Colon (tissue), 2 donors: ENCODE results near the gene SLC12A5.
"Not testable (repeated sequence)": the region's sequence is repeated elsewhere in the genome, so short reads cannot be mapped to it uniquely, and the experiment has no call there.

ENCODE experiments used
- FAIRE-seq: peaks from 2 replicates; lab custom pipeline; 2012; peaks lifted over from hg19 to GRCh38; lab: Jason Lieb, UNC
- donor health status: control.
- donor health status: control.

Gene SLC12A5

DNA sequence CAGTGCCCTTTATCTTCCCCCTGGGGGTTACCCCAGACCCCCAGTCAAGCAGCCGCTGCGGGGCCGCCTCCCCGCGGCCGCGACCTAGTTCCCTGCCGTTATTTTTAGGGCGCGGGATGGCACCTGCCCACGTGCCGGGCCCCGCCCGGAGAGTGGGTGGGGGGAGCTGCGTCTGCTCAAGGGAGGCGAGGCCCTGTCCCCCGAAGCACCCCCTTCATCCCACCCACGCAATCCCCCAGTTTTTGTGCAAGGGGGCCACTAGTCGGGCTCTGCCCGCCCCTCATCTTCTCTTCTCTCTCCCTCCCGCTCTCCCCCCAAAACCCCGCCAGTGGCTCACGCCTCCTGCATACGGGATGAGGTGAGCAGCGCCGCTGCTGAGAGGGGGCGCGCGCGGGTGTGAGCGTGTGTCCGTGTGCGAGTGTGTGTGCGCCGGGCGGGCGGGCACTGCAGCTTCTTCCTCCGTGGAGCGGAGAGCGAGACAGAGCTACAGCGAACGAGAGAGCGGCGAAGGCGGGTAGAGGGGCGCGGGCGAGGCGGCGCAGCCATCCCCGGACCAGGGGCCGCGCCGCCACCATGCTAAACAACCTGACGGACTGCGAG is at the start of gene SLC12A5:
SLC12A5 (plus strand) TSS at position 444 of the 600 bp plus-strand sequence; CDS start at position 574, 130 bp downstream.
- FAIRE-seq = no peak

DNA sequence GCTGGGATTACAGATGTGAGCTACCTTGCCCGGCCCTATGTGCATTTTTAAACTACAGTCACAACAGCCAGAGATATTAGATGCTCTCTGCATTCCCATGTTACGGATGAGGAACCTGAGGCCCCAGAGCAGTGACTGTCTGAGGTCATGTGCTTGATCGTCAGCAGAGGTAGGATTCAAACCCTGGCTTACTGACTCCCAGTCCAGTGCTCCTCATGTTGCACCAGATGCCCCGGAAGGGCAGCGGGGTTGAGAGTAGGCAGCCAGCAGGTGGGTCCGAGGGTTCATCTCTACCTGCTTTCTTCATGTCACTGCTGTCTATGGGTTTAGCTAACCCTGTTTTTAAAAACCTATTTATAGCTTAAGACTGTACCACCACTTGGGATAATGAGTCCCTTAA is 47.8 kb upstream of the SLC12A5 start:
- FAIRE-seq = no peak

DNA sequence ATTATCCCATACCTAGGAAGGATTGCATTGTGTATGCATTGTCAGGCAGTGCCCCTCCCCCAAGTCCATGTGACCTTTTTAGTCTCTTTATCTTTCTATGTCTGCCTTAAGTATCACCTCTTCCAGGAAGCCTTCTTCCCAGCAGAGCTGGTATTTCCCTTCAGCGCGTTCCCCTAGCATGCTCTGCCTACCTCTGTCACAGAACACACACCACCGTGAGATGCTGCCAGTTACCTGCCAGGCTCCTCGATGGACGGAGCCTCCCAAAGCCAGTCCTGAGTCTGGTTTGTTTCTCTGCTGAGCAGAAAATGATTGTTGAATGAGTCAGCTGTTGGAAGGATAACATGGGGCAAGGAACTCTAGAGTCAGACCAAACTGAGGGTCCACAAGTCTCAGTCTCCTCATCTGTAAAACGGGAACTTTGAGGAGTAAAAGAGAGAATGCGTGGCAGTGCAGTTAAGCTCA is 45.7 kb upstream of the SLC12A5 start:
- FAIRE-seq = no peak

DNA sequence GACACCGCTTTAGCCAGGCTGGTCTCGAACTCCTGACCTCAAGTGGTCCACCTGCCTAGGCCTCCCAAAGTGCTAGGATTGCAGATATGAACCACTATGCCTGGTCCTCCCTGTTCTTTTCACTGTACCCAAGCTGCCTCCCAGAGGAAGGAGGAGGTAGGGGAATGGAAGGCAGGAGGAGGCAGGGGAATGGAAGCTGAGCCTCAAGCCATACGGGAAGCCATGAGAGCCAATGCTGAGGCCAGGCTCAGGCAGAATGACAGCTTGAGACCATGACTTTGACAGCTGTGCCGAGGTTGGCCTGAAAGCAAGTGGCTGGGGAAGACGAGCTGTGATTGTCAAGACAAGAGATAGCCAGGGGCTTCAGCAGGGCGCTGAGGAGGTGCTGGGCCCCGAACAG is 43.4 kb upstream of the SLC12A5 start:
- FAIRE-seq = no peak

DNA sequence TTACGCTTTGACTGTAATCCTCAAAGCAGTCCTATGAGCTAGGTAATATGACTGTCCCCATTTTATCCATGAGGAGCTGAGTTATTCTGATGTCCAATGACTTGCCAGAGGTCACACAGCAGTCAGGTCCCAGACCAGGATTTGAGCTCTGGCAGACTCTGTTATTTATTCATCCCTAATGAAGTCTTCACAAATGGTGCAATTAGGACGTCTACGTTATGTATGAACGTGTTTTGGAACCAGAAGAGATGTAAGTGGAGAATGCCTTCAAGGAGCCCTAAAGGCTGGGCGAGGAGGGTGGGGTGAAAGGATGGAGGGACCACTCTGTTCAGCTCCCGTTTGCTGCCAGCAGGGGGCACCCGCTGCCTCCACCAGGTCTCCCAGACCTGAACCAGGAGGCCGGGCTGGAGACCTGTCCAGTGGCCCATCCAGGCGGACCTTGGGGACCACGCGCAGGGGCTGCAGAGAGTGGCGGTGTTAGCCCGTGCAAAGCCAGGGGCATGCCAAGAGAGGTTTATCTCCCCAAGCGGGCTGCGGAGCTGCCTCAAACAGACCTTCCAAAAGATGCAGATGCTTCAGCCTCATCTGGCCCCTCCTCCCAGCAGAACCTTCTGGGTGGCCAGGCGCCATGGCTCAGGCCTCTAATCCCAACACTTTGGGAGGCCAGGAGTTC is 41.8 kb upstream of the SLC12A5 start:
- FAIRE-seq = no peak

DNA sequence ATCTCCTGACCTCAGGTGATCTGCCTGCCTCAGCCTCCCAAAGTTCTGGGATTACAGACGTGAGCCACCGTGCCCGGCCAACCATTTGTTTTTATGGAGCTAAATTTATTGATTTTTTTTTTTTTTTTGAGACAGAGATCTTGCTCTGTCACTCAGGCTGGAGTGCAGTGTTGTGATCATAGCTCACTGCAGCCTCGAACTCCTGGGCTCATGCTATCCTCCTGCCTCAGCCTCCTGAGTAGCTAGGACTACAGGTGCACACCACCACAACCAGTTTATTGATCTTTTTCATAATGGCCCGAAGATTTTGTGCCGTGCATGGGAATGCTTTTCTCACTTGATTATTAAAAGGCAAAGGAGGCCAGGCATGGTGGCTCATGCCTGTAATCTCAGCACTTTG is 40.2 kb upstream of the SLC12A5 start:
- FAIRE-seq = not testable (repeated sequence)

DNA sequence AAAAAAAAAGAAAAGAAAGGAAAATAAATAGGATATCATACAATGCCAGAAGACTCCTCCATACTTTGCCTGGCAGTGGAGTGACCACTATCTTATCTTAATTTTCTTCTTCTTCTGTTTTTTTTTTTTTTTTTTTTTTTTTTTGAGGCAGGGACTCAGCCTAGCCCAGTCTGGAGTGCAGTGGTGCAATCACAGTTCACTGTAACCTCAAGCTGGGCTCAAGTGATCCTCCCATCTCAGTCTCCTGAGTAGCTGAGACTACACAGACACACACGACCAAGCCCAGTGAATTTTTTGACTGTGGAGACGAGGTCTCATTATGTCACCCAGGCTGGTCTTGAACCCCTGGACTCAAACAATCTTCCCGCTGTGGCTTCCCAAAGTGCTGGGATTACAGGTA is 37.4 kb upstream of the SLC12A5 start:
- no peak for FAIRE-seq

DNA sequence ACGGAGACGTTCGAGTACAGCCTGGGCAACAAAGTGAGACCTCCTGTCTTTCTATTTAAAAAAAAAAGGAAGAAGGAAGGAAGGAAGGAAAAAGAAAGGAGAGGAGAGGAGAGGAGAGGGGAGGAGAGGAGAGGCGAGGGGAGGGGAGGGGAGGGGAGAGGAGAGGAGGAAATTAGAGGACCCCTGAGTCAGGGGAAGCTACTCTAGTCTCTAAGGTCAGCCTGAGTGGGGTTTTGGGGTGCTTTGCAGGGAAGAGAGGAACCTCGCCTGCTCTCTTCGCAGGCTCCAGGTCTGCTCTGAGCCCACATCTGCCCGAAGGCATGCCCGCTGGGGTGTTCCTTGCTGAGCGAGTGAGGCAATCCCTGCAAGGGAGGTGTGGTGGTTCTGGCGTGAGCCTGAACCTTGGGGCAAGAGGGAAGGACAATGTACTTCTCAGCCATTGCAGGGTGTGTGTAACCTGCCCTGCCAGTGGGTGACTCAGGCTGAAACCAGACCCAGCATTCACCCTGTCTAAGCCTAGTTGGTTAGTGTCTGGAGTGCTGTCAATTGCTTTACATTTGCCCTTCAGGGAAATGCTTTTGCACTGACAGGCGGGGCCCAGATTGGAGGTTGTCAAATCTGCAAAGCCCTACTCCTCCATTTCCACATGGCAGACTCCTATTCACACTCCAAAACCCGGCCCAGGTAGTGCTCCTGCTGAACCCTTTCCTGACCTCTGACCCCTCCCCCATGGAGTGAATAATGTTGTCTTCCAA is 35.6 kb upstream of the SLC12A5 start:
- FAIRE-seq = no peak

DNA sequence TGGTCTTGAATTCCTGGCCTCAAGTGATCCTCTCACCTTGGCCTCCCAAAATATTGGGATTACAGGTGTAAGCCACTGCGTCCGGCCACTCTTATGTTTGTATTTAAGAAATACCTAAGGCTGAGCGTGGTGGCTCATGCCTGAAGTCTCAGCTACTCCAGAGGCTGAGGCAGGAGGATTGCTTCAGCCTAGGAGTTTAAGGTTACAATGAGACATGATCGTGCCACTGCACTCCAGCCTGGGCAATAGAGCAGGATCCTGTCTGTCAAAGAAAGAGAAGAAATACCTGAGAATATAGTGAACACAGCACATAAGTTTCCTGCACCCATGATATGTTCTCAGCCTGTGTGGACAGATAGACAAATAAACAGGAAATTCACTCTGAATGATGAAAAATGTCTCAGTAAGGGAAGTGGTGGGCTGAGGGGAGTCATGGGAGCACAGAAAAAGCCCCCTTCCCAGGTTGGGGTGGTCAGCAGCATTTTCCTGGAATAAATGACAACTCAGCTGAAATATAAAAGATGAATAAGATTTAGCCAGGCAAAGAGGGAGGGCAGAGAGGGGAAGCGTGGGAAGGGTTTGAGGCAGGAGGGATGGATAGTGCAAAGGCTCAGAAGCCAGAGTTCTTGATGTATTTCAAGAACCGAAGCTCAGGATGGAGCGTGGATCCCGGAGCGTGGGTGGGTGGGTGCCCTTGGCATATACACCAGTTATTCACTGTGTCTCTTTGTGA is 34.1 kb upstream of the SLC12A5 start:
- no peak for FAIRE-seq

DNA sequence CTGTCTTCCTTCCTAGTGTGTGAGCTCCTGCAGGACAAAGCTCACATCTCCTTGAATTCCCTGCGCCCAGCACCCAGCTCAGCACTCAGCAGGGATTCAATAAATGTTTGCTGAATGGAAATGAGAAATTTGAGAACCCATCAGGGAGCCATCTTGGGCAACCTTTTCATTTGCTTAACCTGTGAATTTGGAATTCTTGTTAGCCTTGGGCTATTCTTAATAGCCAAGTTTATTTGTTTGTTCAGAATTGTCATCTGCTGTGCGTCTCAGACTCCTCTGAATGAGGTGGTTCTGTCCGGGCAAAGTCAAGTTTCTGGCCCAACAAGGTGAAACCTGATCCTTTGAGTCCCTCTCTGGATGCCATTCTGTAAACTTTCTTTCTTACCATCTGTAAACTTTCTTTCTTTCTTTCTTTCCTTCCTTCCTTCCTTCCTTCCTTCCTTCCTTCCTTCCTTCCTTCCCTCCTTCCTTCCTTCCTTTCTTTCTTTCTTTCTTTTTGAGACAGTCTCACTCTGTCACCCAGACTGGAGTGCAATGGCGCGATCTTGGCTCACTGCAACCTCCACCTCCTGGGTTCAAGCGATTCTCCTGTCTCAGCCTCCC is 33.4 kb upstream of the SLC12A5 start:
- FAIRE-seq = not testable (repeated sequence)

DNA sequence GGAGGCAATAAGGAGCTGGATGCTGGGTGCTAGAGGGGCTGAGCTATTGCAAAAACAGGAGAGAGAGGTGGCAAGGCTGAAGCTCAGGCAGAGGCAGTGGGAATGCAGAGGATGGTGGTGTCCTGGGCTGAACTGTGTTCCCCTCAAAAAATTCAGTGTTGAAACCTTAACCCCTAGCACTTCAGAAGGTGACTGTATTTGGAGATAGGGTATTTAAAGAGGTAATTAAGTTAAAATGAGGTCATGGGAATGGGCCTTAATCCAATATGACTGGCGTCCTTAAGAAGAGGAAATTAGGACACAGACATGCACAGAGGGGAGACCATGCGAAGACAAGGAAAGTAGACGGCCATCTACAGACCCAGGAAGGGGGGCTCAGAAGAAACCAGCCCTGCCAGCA is 31.8 kb upstream of the SLC12A5 start:
- no peak for FAIRE-seq

DNA sequence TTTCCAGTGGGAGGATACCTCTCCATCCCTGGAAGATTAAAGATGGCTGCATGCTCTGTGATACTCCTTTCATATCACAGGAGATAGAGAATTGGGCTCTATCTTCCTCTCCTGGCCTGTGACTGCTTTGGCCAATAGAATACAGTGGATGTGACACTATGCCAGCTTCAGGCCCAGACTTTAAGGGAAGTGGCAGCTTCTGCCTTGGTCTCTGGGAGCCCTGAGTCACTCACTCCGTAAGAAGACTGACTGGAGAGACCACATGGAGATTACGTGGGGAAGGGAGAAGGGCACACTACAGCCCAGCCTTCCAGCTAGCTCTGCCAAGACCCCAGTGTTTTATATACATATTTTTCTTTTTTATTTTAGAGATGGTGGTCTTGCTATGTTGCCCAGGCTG is 30.7 kb upstream of the SLC12A5 start:
- FAIRE-seq = no peak

DNA sequence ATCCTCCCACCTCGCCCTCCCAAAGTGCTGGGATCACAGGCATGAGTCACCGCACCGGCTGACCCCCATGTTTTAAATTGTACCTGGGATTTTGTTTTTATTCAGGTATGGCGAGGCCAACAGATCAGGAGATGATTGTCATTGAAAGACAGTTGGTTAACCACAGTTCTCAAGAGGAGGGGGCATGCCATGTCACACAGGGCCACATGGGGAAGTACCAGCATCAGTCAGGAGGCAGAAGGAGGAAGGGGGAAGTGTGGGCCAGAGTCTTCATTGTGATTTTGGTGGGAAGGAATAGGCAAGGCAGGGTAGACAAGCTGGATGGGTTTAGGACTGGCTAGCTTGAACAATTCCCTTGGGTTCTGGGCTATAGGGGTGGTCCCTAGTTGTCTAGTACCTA is 30.3 kb upstream of the SLC12A5 start:
- no peak for FAIRE-seq

DNA sequence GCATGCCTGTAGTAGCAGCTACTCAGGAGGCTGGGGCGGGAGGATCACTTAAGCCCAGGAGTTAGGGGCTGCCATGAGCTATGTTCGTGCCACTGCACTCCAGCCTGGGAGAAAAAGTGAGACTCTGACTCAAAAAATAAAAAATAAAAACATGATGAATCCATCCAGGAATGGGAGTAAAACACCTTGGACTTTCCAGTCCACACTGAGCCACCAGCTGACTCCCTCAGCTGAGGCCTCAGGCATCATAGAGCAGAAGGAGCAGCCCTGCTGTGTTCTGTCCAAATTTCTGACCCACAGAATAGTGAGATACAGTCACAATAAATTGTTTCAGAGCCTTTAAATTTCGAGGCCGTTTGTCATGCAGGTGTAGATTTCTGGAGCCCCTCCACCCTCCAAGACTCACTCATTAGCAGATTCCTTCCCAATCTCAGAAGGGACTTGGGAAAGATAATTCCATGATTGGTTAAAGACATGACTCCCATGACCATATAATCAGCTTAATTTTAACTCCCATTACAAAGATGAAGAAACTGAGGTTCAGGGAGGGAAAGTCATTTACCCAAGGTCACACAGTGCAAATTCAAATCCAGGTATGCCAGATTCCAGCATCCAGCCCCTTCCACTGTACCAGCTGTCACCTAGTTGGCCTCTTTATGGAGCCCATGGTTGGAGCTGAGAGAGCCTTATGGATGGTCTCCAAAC is 29.3 kb upstream of the SLC12A5 start:
- FAIRE-seq = no peak

DNA sequence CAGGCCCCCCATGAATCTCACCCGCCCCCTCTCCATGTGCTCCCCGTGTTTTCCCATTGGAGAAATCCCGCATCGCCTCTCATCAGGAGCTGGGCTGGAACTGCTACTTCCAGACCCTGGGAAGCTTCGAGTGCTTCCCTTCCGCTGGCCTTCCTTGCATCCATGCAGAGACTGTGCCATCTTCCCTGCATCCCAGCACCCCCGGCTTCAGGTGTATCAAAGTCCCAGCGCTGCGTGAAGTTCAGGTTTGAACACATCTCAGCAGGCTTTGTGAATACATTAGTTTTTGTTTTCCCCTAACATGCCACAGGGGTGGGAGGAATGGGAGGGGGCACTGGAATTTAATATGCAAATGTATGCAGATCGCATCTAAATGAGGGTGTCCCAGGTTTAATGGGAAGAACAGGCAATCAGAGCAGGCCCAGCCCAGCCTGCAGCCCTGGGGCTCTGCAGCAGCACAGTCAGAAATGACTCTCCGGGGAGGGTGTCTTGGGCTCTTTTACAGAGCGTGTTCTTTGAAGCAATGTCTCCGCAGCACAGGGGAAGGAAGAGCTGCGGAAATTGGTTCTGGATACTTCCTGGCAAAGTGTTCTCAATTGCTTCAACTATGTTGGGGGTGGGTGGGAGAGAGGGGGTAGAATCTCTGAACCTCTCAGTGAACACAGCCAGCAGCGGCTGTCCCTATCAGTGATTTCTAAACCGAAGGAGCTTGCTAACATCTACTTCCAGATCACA is 28.6 kb upstream of the SLC12A5 start:
- no peak for FAIRE-seq

DNA sequence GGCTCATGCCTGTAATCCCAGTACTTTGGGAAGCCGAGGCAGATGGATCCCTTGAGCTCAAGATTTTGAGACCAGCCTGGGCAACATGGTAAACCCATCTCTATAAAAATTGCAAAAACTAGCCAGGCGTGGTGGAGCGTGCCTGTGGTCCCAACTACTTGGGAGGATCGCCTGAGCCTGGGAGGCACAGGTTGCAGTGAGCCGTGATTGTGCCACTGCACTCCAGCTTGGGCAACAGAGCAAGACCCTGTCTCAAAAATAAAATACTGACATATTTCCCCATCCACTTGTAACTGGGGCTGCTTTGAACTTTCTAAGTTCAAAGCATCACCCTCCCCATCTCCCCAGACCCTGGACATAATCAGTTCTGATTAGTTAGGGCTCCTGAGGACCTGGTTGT is 27.5 kb upstream of the SLC12A5 start:
- FAIRE-seq = no peak

DNA sequence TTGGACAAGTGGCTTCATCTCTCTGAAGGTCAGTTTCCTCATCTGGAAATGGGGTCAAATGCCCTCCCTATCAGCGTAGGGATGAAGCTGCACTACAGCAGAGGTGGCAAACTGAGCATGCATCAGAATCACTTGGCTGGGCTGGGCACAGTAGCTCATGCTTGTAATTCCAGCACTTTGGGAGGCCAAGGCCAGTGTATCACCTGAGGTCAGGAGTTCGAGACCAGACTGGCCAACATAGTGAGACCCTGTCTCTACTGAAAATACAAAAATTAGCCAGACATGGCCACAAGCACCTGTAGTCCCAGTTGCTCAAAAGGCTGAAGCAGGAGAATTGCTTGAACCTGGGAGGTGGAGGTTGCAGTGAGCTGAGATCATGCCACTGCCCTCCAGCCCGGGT is 27.0 kb upstream of the SLC12A5 start:
- no peak for FAIRE-seq

DNA sequence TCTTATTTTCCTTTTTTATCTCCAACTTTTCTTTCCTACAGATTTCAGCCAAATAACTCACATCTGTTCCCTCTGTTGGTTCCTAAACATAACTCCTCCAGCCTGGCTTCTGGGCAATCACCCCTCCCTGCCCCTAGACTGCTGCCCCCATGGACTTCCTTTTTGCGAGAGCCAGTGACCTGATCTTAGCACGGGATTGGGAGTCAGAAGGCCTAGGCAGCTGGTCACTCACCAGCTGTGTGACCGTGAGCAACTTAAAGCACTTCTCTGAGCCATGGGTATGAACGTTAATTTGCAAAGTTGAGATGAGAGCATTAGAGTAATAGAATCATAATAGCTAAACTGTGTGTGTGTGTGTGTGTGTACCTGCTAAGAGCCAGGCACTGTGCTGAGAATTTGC is 24.8 kb upstream of the SLC12A5 start:
- FAIRE-seq = no peak

DNA sequence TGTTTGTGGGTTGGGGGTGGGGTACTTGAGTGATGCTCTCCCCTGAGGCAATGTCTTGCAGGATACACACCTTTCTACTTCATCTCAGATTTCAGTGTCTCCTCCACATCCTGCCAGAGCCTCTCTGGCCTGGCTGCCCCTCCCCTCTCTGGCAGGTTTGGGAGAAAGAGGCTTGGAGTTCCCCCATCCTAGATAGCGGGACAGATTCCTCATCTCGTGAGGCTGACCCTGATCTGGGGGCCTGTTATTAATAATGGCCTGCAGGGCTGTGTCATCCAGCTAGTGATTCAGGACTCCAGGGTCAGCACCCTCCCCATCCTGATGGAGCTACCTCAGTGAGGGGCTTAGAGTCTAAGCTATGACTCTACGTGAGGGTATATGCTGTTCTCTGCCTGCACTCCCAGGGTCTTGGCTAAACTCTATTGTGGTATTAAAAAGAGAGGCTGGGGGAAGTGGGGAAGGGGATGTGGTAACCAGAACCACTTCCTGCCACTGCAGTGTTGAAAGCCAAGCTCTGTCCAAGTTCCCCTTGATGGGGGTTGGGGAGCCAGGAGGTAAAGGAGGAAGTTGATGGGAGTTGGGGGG is 24.0 kb upstream of the SLC12A5 start:
- FAIRE-seq = no peak

DNA sequence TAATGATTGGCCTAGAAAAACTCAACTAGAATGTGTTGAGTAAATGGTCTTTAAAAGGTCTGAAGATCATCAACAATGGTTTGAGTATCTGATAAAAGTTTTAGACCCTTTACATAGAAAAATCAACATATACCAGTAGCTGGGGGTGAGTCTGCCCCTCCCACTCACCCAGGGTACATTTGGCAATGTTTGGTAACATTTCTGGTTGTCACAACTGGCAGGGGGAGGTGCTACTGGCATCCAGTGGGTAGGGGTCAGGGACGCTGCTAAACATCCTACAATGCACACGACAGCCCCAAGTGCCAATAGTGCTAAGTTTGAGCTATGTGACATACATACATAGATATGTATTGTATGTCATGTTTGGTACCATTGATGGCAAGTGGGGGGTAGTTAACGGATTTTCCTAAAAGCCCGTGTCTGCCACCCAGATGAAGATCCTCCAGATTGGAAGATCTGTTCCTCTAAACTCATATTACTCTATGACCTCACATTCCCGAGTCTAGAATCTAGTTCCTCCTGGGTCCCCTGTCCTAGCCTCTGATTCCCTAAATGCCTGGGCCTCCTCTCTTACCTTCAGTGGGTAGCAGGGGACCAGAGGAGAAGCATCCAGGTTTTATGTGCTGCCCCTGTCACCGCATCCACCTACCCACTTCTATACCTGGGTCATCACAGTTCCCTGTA is 22.9 kb upstream of the SLC12A5 start:
- no peak for FAIRE-seq
